Measurements from ENCODE around the gene ETF1.

- TF ChIP-seq CTCF (IDR thresholded peaks at IDR 0.05) (no peak), POLR2AphosphoS5 (IDR thresholded peaks at IDR 0.05) (no peak), POLR2A (IDR thresholded peaks at IDR 0.05) (no peak), EP300 (IDR thresholded peaks at IDR 0.05) (no peak)
Measured at GRCh38 chr5:138467711-138468132, 75.3 kb downstream of the ETF1 start.
